Fibroblast of lung (primary cell): ENCODE measurements around the gene TUBGCP5.
A peak's percentile ranks its signal among the peaks of the same experiment; 100 is the strongest.

Experiments
- CTCF ChIP-seq, 2 donors: IDR thresholded peaks in 1 of 2; conservative IDR thresholded peaks in 1 of 2; 1 replicate in 1 of 2; 2 replicates in 1 of 2; pipeline ENCODE4 v1.5.1; 2011 to 2012; ENCODE audit warnings: low read length in 2 of 2, control low read depth in 1 of 2, inconsistent platforms in 1 of 2, low read depth in 1 of 2, mild to moderate bottlenecking in 1 of 2
- EZH2 ChIP-seq: IDR thresholded peaks from 2 replicates; pipeline ENCODE4 v1.5.1; 2012; ENCODE audit warnings: low read length, control low read depth, mild to moderate bottlenecking; ENCODE audit errors: missing control alignments

- TF ChIP-seq CTCF (conservative IDR thresholded peaks at IDR 0.05 in 1 of 2, IDR thresholded peaks at IDR 0.05 in 1 of 2; ENCODE audit: low read depth in 1 of 2, low read length in 2 of 2): peak; percentile 24 to 44
- no peak for TF ChIP-seq EZH2
These were observed at the start of gene TUBGCP5 for GRCh38 chr15:23039143-23039916.
